ENCODE measurements around the gene KLF2.

- TF ChIP-seq CTCF (IDR thresholded peaks at IDR 0.05; ENCODE audit: low read length) (no peak), EZH2 (optimal IDR thresholded peaks at IDR 0.05; ENCODE audit: low read depth, low read length) (no peak)
These were observed 8.7 kb upstream of the KLF2 start for GRCh38 chr19:16315825-16316505.
